ENCODE measurements around the gene TRMT44. TPM values are rescaled to one million over a fixed set of nuclear protein-coding genes. Genes with fewer than 3 reads are reported as not detected.

Gene TRMT44
- total RNA-seq, 1 experiment from 2014 or later: 25.8 TPM

DNA sequence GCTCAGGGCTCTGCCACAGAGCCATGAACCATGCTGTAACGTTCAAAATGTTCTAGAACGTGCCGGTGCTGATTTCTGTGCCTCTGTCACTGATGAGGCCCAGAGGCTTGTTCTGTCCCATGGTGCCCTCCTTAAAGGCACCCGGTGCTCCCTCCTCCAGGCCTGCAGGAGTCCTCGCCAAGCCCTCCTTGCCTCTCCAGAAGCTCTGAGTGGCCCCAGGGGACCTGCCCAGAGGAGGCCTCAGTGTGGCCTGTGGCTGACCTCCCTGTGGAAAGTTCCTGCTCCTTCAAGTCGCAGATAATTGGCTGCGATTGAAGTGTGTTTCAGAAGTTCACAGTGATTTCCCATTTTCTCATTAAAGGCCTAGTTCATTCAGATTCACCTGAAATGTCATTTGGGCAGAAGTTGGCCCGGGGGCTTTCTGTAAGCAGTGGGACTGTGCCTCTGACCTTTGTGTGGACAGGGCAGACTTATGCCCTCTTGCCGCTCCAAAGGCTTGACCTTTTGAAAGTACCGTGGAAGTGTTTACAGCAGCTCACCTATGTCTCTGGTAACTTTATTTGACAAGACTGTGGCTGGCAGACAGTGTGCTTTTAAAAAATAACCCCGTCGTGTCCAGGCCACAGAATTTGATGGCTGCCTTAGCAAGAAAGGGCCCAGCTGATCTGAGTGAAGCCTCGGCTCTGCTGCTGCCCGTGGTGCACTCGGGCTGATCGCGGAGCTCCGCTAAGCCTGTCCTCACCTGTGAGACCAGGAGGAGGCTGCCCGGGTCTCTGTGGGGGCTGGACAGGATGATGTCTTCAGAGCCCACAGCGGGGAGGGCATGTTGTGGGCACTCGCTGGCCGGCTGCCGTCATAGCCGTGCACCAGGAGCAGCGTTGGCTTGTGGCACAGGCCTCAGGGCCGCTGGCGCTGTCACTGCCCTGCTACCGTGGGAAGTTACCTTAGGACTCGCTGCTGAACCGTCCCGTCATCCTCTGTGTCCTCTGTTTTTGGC is 25.3 kb downstream of the TRMT44 start:
- ChIA-PET POLR2A (no interaction called here), CTCF (no interaction called here), RAD21 (ENCODE audit: low non-redundant PET in 1 of 2, low total read pairs in 2 of 2, uncharacterized antibody in 2 of 2, unreplicated experiment in 2 of 2) (no interaction called here)
- Histone ChIP-seq H3K4me3 (replicated peaks in 1 of 2; ENCODE audit: low read depth in 1 of 2, low read length in 2 of 2) (no peak overlapping the region), H3K9me3 (ENCODE audit: control insufficient read depth in 1 of 2, insufficient read depth in 1 of 2, low read depth in 1 of 2, low read length in 2 of 2) (no peaks in the 10 kb centered on the region), H2AFZ (ENCODE audit: low read depth, low read length, poor library complexity, severe bottlenecking) (no peak overlapping the region), H3K36me3 (ENCODE audit: control insufficient read depth in 1 of 2, insufficient read depth in 2 of 2, low read length in 2 of 2) (peaks cover 7 to 30% of the 10 kb centered on the region in 2 experiments), H3K27ac (ENCODE audit: low read depth, low read length) (no peak overlapping the region; the same call in 1 of the 2 replicates), H4K20me1 (ENCODE audit: insufficient read depth) (no peaks in the 10 kb centered on the region), H3K4me2 (ENCODE audit: low read length) (no peak overlapping the region), H3K9me2 (ENCODE audit: insufficient read depth) (no peaks in the 10 kb centered on the region), H3K79me2 (ENCODE audit: insufficient read depth, low read length) (no peaks in the 10 kb centered on the region), H3K27me3 (ENCODE audit: insufficient read depth, low read length) (no peaks in the 10 kb centered on the region), H3K4me1 (ENCODE audit: control insufficient read depth in 1 of 2, insufficient read depth in 2 of 2, low read length in 2 of 2) (no peaks in the 10 kb centered on the region), H3K9ac (ENCODE audit: low read length) (no peak overlapping the region)
- TF ChIP-seq ZNF274 (IDR thresholded peaks at IDR 0.05; ENCODE audit: low read depth, low read length): no peak
- no peak for TF ChIP-seq ZFX (IDR thresholded peaks at IDR 0.05)
- TF ChIP-seq POLR2AphosphoS5 (IDR thresholded peaks at IDR 0.05; ENCODE audit: low read depth, low read length): no peak
- no peak for TF ChIP-seq POLR2A (IDR thresholded peaks at IDR 0.05; ENCODE audit: borderline replicate concordance, extremely low read depth, insufficient read depth, insufficient read length)
- no peak for TF ChIP-seq ELF1 (IDR thresholded peaks at IDR 0.05; ENCODE audit: borderline replicate concordance, low read depth)
- TF ChIP-seq, protein P1, sequence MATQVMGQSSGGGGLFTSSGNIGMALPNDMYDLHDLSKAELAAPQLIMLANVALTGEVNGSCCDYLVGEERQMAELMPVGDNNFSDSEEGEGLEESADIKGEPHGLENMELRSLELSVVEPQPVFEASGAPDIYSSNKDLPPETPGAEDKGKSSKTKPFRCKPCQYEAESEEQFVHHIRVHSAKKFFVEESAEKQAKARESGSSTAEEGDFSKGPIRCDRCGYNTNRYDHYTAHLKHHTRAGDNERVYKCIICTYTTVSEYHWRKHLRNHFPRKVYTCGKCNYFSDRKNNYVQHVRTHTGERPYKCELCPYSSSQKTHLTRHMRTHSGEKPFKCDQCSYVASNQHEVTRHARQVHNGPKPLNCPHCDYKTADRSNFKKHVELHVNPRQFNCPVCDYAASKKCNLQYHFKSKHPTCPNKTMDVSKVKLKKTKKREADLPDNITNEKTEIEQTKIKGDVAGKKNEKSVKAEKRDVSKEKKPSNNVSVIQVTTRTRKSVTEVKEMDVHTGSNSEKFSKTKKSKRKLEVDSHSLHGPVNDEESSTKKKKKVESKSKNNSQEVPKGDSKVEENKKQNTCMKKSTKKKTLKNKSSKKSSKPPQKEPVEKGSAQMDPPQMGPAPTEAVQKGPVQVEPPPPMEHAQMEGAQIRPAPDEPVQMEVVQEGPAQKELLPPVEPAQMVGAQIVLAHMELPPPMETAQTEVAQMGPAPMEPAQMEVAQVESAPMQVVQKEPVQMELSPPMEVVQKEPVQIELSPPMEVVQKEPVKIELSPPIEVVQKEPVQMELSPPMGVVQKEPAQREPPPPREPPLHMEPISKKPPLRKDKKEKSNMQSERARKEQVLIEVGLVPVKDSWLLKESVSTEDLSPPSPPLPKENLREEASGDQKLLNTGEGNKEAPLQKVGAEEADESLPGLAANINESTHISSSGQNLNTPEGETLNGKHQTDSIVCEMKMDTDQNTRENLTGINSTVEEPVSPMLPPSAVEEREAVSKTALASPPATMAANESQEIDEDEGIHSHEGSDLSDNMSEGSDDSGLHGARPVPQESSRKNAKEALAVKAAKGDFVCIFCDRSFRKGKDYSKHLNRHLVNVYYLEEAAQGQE (IDR thresholded peaks at IDR 0.05; ENCODE audit: low read depth): no peak
- no peak for TF ChIP-seq CBX3 (IDR thresholded peaks at IDR 0.05; ENCODE audit: low read depth)
- no peak for TF ChIP-seq SP1 (IDR thresholded peaks at IDR 0.05; ENCODE audit: low read depth)
- TF ChIP-seq CEBPB (IDR thresholded peaks at IDR 0.05; ENCODE audit: low read depth): no peak
- TF ChIP-seq FOSL1 (IDR thresholded peaks at IDR 0.05; ENCODE audit: low read depth): no peak
- TF ChIP-seq EZH2phosphoT487 (IDR thresholded peaks at IDR 0.05; ENCODE audit: borderline replicate concordance): no peak
- TF ChIP-seq, protein P2, sequence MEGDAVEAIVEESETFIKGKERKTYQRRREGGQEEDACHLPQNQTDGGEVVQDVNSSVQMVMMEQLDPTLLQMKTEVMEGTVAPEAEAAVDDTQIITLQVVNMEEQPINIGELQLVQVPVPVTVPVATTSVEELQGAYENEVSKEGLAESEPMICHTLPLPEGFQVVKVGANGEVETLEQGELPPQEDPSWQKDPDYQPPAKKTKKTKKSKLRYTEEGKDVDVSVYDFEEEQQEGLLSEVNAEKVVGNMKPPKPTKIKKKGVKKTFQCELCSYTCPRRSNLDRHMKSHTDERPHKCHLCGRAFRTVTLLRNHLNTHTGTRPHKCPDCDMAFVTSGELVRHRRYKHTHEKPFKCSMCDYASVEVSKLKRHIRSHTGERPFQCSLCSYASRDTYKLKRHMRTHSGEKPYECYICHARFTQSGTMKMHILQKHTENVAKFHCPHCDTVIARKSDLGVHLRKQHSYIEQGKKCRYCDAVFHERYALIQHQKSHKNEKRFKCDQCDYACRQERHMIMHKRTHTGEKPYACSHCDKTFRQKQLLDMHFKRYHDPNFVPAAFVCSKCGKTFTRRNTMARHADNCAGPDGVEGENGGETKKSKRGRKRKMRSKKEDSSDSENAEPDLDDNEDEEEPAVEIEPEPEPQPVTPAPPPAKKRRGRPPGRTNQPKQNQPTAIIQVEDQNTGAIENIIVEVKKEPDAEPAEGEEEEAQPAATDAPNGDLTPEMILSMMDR (IDR thresholded peaks at IDR 0.05 in 2 of 3, conservative IDR thresholded peaks at IDR 0.05 in 1 of 3; ENCODE audit: borderline replicate concordance in 1 of 3, insufficient read depth in 1 of 3, low read depth in 2 of 3, low read length in 2 of 3): no peak
- no peak for TF ChIP-seq YY1 (IDR thresholded peaks at IDR 0.05; ENCODE audit: extremely low read depth, insufficient replicate concordance, low read depth, low read length)
- TF ChIP-seq, protein P3, sequence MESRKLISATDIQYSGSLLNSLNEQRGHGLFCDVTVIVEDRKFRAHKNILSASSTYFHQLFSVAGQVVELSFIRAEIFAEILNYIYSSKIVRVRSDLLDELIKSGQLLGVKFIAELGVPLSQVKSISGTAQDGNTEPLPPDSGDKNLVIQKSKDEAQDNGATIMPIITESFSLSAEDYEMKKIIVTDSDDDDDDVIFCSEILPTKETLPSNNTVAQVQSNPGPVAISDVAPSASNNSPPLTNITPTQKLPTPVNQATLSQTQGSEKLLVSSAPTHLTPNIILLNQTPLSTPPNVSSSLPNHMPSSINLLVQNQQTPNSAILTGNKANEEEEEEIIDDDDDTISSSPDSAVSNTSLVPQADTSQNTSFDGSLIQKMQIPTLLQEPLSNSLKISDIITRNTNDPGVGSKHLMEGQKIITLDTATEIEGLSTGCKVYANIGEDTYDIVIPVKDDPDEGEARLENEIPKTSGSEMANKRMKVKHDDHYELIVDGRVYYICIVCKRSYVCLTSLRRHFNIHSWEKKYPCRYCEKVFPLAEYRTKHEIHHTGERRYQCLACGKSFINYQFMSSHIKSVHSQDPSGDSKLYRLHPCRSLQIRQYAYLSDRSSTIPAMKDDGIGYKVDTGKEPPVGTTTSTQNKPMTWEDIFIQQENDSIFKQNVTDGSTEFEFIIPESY (IDR thresholded peaks at IDR 0.05; ENCODE audit: extremely low read depth, insufficient replicate concordance, low read length): no peak
- intact Hi-C loops (cut with micrococcal nuclease): loop anchor here (10.0 kb wide), 1 partner anchor 449 kb away; no protein-coding TSS in a partner anchor
- BruUV-seq (replicated peaks): no TSS peak
- DNase-seq (ENCODE audit: low read depth, low spot score) (no peak), ATAC-seq (no peak)
